AG09309 (cell line): ENCODE data around the gene ITSN2.

ENCODE experiments used
- DNase-seq: peaks from one replicate; pipeline ENCODE4 v3.0.0-alpha.2; 2010; ENCODE audit warnings: low read depth
- H3K4me3 ChIP-seq: 2 replicates; pipeline ENCODE4 v1.5.1; 2011; ENCODE audit warnings: mild to moderate bottlenecking, low read depth, low read length, moderate library complexity; ENCODE audit not compliant: control insufficient read depth
- TF ChIP-seq, protein P1 (sequence below): IDR thresholded peaks from 2 replicates; pipeline ENCODE4 v1.5.1; 2011; ENCODE audit warnings: mild to moderate bottlenecking, low read depth, low read length, inconsistent platforms; ENCODE audit not compliant: insufficient read depth, control insufficient read depth; ENCODE audit errors: missing control alignments

The ITSN2 gene

DNA sequence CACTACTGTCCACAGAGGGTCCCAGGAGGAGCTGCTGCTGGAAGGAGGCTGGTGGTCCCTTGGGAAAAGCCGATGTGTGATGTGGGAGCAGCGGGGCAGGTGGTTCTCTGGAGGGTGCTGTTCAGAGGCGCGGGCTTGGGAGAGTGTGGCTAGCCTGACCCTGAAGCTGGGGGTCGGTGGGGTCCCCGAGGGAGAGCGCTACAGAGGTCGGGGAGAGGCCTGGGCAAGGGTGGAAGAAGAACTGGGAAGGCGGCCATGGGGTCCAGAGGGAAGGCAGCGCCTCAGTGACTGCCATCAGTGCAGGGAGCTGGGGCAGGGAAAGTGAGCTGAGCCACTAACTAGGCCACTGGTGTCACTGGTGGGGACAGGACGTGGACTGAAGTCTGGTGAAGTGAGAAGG lies 153.0 kb downstream of the ITSN2 start:
- TF ChIP-seq, protein P1, sequence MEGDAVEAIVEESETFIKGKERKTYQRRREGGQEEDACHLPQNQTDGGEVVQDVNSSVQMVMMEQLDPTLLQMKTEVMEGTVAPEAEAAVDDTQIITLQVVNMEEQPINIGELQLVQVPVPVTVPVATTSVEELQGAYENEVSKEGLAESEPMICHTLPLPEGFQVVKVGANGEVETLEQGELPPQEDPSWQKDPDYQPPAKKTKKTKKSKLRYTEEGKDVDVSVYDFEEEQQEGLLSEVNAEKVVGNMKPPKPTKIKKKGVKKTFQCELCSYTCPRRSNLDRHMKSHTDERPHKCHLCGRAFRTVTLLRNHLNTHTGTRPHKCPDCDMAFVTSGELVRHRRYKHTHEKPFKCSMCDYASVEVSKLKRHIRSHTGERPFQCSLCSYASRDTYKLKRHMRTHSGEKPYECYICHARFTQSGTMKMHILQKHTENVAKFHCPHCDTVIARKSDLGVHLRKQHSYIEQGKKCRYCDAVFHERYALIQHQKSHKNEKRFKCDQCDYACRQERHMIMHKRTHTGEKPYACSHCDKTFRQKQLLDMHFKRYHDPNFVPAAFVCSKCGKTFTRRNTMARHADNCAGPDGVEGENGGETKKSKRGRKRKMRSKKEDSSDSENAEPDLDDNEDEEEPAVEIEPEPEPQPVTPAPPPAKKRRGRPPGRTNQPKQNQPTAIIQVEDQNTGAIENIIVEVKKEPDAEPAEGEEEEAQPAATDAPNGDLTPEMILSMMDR = no peak
- no peak overlapping the region for H3K4me3 ChIP-seq

DNA sequence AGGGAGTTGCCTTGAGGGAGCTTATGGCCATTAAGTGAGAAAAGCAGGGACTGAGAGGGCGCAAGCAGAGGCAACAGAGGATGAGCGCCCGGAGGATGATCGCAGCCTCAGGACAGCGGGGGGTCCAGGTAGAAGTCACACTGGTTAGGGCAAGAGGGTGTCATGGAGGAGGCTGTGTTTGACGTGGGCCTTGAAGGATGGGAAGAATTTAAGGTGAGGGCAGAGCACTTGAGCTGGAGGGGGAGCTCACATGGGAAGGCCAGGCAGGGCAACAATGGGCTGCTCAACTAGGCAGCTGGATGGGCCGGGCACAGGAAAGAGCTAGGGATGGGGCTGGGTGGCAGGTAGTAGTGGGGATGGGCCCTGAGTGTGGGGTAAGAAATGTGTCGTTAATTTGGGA lies 153.6 kb downstream of the ITSN2 start:
- H3K4me3 ChIP-seq = no peak overlapping the region
- TF ChIP-seq, protein P1 = no peak
- DNase-seq = no peak

More for the DNA sequence above, 153.0 kb downstream of the ITSN2 start:
- no peak for DNase-seq

DNA sequence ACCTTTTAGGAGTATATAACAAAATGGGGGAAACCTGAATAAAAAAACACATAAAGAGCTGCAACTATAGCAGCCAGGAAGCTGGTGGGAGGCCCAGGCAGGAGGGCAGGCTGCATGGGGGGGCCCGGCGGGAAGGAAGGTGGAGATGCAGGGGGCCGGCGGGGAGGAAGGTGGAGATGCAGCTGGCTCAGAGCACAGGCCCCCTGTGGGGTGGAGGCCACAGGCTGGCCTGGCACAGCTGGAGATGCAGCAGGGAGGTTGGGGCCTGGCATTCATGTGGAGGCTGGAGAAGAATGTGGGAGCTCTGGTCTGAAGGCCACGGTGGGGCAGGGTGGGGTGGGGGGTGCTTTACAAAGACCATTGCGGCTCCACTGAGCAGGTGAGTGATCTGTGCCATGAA lies 154.1 kb downstream of the ITSN2 start:
- DNase-seq = no peak
- TF ChIP-seq, protein P1 = no peak
- H3K4me3 ChIP-seq = no peak overlapping the region

DNA sequence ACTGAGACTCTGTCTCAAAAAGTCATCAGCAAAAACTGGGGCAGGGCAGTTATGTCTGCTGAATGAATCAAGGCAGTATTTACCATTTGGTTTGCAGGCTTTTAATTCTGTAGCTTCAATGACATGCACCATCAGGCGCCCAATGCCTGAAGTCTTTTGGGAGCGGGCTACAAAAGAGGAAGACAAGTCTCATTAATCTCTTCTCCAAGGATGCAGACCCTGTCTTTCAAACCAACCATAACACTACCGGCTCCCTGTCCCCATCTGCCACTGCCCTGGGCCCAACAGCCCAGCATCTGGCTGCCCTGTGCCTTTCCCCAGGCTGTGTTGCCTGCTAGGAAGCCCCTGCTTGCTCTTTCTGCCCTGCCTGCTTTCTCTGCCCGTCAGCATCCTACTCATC lies 155.2 kb downstream of the ITSN2 start:
- TF ChIP-seq, protein P1 = no peak
- DNase-seq = no peak
- H3K4me3 ChIP-seq = no peak overlapping the region

DNA sequence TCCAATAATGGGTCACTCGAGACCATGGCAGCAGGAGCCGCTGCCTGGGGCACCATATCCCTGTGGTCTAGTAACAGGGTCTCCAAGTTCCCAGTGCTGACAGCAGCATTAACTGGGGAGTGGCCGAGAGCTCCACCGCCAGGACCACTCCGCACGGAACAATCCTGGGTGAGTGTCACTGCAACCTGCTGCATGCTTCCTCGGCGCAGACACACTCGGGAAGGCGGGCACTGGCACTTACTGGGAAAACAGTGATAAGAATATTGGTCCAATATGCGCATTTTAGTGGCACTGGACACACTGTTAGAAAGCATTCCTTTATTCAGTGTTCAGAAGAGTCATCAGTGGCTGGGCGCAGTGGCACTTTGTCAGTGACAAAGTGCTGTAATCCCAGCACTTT lies 155.8 kb downstream of the ITSN2 start:
- no peak overlapping the region for H3K4me3 ChIP-seq
- DNase-seq = no peak
- TF ChIP-seq, protein P1 = no peak

DNA sequence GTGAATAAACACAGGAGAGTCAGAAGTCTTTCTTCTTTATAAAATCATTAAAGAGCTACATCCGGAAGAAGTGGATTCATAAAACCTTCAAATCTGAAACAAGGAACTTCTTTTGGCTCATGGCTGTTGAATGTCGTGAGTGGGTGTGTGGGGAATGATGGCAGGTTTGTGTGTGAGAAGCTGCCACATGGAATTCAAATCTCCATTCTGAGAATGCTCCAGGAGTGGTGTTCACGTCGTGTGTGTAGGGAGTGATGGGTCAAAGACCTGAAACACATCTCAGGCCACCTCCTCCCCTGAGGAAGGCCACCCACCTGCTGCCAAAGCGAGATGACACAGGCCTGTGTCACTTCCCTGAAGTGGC lies 156.6 kb downstream of the ITSN2 start:
- H3K4me3 ChIP-seq = no peak overlapping the region
- TF ChIP-seq, protein P1 = no peak
- DNase-seq = no peak

DNA sequence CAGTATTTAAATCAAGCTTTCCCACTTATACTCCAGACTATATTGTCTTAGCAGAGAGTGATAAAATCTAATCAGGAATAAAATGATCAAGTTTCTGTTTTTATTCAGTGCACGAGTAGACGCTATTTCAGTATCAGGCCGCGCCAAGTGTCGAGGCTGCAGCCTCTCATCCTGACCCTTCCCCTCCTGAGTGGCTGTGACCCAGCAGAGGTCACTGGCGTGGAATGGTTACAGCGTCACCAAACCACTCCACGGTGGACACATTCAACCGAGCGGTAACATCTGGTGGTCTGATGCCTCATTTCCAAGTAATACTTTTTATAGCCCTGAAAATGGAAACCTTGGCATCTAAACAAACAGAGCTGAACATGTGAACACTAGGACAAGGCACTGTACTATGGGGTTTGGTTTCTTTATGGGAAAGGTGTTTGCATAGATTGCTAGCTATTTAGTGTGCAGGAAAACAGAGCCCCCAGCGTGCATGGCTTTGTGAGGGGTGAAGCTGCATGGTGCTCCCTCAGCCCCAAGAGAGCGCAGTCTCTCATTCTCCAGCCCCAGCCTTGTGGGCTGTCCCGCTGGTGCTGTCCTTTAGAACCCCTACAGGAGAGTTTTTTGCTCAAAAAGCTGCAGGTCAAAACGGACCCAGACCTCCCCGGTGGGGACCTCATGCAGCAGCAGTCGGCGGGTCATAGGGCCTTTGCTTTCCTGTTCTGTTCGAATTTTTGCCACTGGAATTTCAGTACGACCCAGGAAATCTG lies 157.1 kb downstream of the ITSN2 start:
- TF ChIP-seq, protein P1 = no peak
- no peak for DNase-seq
- no peak overlapping the region for H3K4me3 ChIP-seq
